Breast epithelium (tissue), 3 donors: ENCODE results near the gene MT1X.

Experiments
- POLR2A ChIP-seq: fragments of 450-650 bp; IDR thresholded peaks from one replicate; pipeline ENCODE4 v1.6.1; 2016; ENCODE audit warnings: antibody characterized with exemption, mild to moderate bottlenecking, moderate library complexity
- POLR2AphosphoS5 ChIP-seq, 3 donors: sonication (generic); formaldehyde crosslinking; IDR thresholded peaks; one replicate each; pipeline ENCODE4 v1.6.1; 2017; ENCODE audit warnings: antibody characterized with exemption in 3 of 3
- TF ChIP-seq, protein P1 (sequence below), 3 donors: fragments of 450-650 bp; IDR thresholded peaks; one replicate each; pipeline ENCODE4 v1.5.1; 2016 to 2017; ENCODE audit warnings: antibody characterized with exemption in 3 of 3, mild to moderate bottlenecking in 3 of 3, moderate library complexity in 3 of 3

DNA sequence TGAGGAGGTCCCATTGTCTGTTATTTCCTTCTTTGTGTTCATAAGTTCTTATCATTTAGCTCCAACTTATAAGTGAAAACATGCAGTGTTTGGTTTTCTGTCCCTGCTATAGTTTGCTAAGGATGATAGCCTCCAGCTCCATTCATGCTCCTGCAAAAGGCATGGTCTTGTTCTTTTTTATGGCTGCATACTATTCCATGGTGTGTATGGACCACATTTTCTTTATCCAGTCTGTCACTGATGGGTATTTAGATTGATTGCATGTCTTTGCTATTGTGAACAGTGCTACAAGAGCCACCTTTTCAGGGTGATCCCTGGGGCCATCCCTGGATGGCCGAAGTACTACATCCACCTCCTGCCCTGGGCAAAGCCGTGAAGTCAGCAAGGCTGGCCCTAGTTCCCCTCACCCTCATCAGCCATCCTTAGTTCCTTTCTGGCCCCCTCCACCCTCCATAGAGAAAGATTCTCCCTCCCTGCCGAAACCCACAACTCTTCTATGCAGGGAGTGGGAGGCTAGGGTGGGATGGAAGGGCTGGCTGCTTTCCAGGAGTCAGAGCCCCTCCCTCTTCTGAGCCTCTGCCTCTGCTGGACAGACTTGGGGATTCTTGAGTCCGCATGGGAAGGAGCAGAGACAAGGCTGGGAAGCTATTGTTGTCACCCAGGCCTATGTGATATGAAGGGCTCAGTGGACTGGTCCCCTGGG lies 8.3 kb downstream of the MT1X start:
- TF ChIP-seq, protein P1, sequence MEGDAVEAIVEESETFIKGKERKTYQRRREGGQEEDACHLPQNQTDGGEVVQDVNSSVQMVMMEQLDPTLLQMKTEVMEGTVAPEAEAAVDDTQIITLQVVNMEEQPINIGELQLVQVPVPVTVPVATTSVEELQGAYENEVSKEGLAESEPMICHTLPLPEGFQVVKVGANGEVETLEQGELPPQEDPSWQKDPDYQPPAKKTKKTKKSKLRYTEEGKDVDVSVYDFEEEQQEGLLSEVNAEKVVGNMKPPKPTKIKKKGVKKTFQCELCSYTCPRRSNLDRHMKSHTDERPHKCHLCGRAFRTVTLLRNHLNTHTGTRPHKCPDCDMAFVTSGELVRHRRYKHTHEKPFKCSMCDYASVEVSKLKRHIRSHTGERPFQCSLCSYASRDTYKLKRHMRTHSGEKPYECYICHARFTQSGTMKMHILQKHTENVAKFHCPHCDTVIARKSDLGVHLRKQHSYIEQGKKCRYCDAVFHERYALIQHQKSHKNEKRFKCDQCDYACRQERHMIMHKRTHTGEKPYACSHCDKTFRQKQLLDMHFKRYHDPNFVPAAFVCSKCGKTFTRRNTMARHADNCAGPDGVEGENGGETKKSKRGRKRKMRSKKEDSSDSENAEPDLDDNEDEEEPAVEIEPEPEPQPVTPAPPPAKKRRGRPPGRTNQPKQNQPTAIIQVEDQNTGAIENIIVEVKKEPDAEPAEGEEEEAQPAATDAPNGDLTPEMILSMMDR (IDR thresholded peaks at IDR 0.05) = no peak
- TF ChIP-seq POLR2A (no peak), POLR2AphosphoS5 (IDR thresholded peaks at IDR 0.05) (no peak)
